Neural cell (in vitro differentiated cells): Measurements from ENCODE around the gene DTX3L. TPM values are rescaled to one million over a fixed set of nuclear protein-coding genes. Genes with fewer than 3 reads are reported as not detected.

Experiments used
- H2AFZ ChIP-seq: fragments of 200-600, 300-800 bp; sonication (generic), shearing (Covaris generic); 2 replicates; pipeline ENCODE4 v1.6.0; 2014; ENCODE audit warnings: low read depth, mild to moderate bottlenecking, antibody characterized with exemption, low read length, moderate library complexity
- H3F3A ChIP-seq: fragments of 200-600 bp; shearing (Covaris generic); 2 replicates; pipeline ENCODE4 v1.6.1; 2016; ENCODE audit warnings: mild to moderate bottlenecking, moderate library complexity, mixed read lengths, antibody characterized with exemption, low read length; ENCODE audit not compliant: insufficient read depth, poor library complexity, severe bottlenecking
- H3K27ac ChIP-seq: fragments of 200-600, 300-800 bp; sonication (generic), shearing (Covaris generic); 2 replicates; pipeline ENCODE4 v1.5.1; 2014; ENCODE audit warnings: mild to moderate bottlenecking, low read length, moderate library complexity
- H3K27me3 ChIP-seq: fragments of 300-800, 200-600 bp; sonication (generic), shearing (Covaris generic); 2 replicates; pipeline ENCODE4 v1.6.0; 2014; ENCODE audit warnings: mild to moderate bottlenecking, low read depth, low read length, moderate library complexity; ENCODE audit not compliant: insufficient read depth
- H3K36me3 ChIP-seq: fragments of 300-800, 200-600 bp; sonication (generic), shearing (Covaris generic); 2 replicates; pipeline ENCODE4 v1.5.1; 2014; ENCODE audit warnings: mild to moderate bottlenecking, antibody characterized with exemption, low read length, moderate library complexity; ENCODE audit not compliant: insufficient read depth
- H3K4me2 ChIP-seq: fragments of 300-800, 200-600 bp; sonication (generic), shearing (Covaris generic); 2 replicates; pipeline ENCODE4 v1.6.0; 2014; ENCODE audit warnings: mild to moderate bottlenecking, low read length
- H3K4me3 ChIP-seq: fragments of 300-800, 200-600 bp; sonication (generic), shearing (Covaris generic); 2 replicates; pipeline ENCODE4 v1.5.1; 2014; ENCODE audit warnings: mild to moderate bottlenecking, low read length, moderate library complexity
- H3K79me2 ChIP-seq: fragments of 200-600 bp; shearing (Covaris generic); replicated peaks from 2 replicates; pipeline ENCODE4 v1.6.0; 2014; ENCODE audit warnings: mild to moderate bottlenecking, low read length, moderate library complexity; ENCODE audit not compliant: insufficient read depth
- H3K9ac ChIP-seq: fragments of 300-800, 200-600 bp; sonication (generic), shearing (Covaris generic); 2 replicates; pipeline ENCODE4 v1.6.1; 2016; ENCODE audit warnings: mild to moderate bottlenecking, low read length, mixed read lengths
- H3K9me2 ChIP-seq: fragments of 200-600 bp; shearing (Covaris generic); 2 replicates; pipeline ENCODE4 v1.6.1; 2016; ENCODE audit warnings: mild to moderate bottlenecking, low read length, mixed read lengths; ENCODE audit not compliant: insufficient read depth
- H3K9me3 ChIP-seq: fragments of 200-600, 300-800 bp; sonication (generic), shearing (Covaris generic); 2 replicates; pipeline ENCODE4 v1.6.1; 2016; ENCODE audit warnings: mild to moderate bottlenecking, mixed run types, low read length, moderate library complexity, mixed read lengths
- H4K20me1 ChIP-seq: fragments of 200-600 bp; shearing (Covaris generic); 2 replicates; pipeline ENCODE4 v1.6.1; 2016; ENCODE audit warnings: mild to moderate bottlenecking, mixed run types; ENCODE audit not compliant: insufficient read depth
- CTCF ChIP-seq: fragments of 450-650 bp; IDR thresholded peaks from 2 replicates; pipeline ENCODE4 v1.5.1; 2014; ENCODE audit warnings: antibody characterized with exemption, mild to moderate bottlenecking, moderate library complexity; ENCODE audit not compliant: poor library complexity, severe bottlenecking
- EP300 ChIP-seq: fragments of 450-650 bp; conservative IDR thresholded peaks from 2 replicates; pipeline ENCODE4 v1.6.1; 2014; ENCODE audit warnings: antibody characterized with exemption, mild to moderate bottlenecking, moderate library complexity; ENCODE audit not compliant: poor library complexity, severe bottlenecking
- EZH2 ChIP-seq: fragments of 200-600, 300-800 bp; shearing (Covaris generic), sonication (generic); IDR thresholded peaks from 2 replicates; pipeline ENCODE4 v1.6.1; 2014; ENCODE audit warnings: antibody characterized with exemption, low read length, borderline replicate concordance, mild to moderate bottlenecking; ENCODE audit not compliant: insufficient read depth, poor library complexity, severe bottlenecking
- MXI1 ChIP-seq: fragments of 450-650 bp; conservative IDR thresholded peaks from 2 replicates; pipeline ENCODE4 v1.6.1; 2014; ENCODE audit warnings: antibody characterized with exemption, mild to moderate bottlenecking; ENCODE audit not compliant: poor library complexity, severe bottlenecking
- POLR2AphosphoS5 ChIP-seq: IDR thresholded peaks from 2 replicates; pipeline ENCODE4 v1.6.1; 2012
- RAD21 ChIP-seq: fragments of 450-650 bp; conservative IDR thresholded peaks from 2 replicates; pipeline ENCODE4 v1.6.1; 2014; ENCODE audit warnings: antibody characterized with exemption, mild to moderate bottlenecking, moderate library complexity
- REST ChIP-seq: IDR thresholded peaks from 2 replicates; pipeline ENCODE4 v1.6.1; 2012; ENCODE audit warnings: borderline replicate concordance
- SMC3 ChIP-seq: fragments of 450-650 bp; conservative IDR thresholded peaks from 2 replicates; pipeline ENCODE4 v1.6.1; 2014; ENCODE audit warnings: antibody characterized with exemption, mild to moderate bottlenecking, moderate library complexity; ENCODE audit not compliant: poor library complexity
- TAF1 ChIP-seq: IDR thresholded peaks from 2 replicates; pipeline ENCODE4 v1.6.1; 2012; ENCODE audit warnings: low read depth
- polyA plus RNA-seq: library from polyadenylated mRNA; depleted of rRNA; stranded (reverse); fragments of >200 nt; gene quantifications from 2 replicates; pipeline ENCODE4 v1.2.3, GENCODE V29; 2014

Gene DTX3L
- polyA plus RNA-seq, 1 donor from 2014 or later: not detected

- H3K4me3 ChIP-seq: no peak overlapping the region
- H3K9ac ChIP-seq: no peak overlapping the region
- H3K9me2 ChIP-seq: no peaks in the 10 kb centered on the region
- no peak for TF ChIP-seq SMC3
- TF ChIP-seq REST: no peak
- TF ChIP-seq CTCF: no peak
- TF ChIP-seq POLR2AphosphoS5: no peak
- no peak for TF ChIP-seq EP300
- TF ChIP-seq TAF1: no peak
- TF ChIP-seq EZH2: no peak
- no peak for TF ChIP-seq MXI1
- TF ChIP-seq RAD21: no peak
- H3K36me3 ChIP-seq: no peaks in the 10 kb centered on the region
- H3K27me3 ChIP-seq: no peaks in the 10 kb centered on the region
- peaks cover 5% of the 10 kb centered on the region for H3F3A ChIP-seq
- no peak overlapping the region for H3K27ac ChIP-seq
- H2AFZ ChIP-seq: no peak overlapping the region
- peaks cover 3% of the 10 kb centered on the region for H4K20me1 ChIP-seq
- H3K79me2 ChIP-seq: peaks cover 29% of the 10 kb centered on the region
- no peaks in the 10 kb centered on the region for H3K9me3 ChIP-seq
- no peak overlapping the region for H3K4me2 ChIP-seq
Observed at GRCh38 chr3:122515870-122516269, 48.3 kb upstream of the DTX3L start.

GRCh38 chr3:122516846-122517360 lies 47.2 kb upstream of the DTX3L start:
- H3K79me2 ChIP-seq: peaks cover 19% of the 10 kb centered on the region
- no peaks in the 10 kb centered on the region for H3K9me2 ChIP-seq
- H3K4me3 ChIP-seq: no peak overlapping the region
- no peaks in the 10 kb centered on the region for H3K27me3 ChIP-seq
- no peaks in the 10 kb centered on the region for H3K9me3 ChIP-seq
- H3F3A ChIP-seq: peaks cover 5% of the 10 kb centered on the region
- no peak overlapping the region for H3K27ac ChIP-seq
- no peaks in the 10 kb centered on the region for H3K36me3 ChIP-seq
- H2AFZ ChIP-seq: no peak overlapping the region
- TF ChIP-seq EP300 (no peak), RAD21 (no peak), TAF1 (no peak), EZH2 (no peak)
- H4K20me1 ChIP-seq: peaks cover 3% of the 10 kb centered on the region
- H3K4me2 ChIP-seq: no peak overlapping the region
- H3K9ac ChIP-seq: no peak overlapping the region
